Lung (tissue), 12 donors: Measurements from ENCODE around the gene TXN2. TPM values are rescaled to one million over a fixed set of nuclear protein-coding genes. Genes with fewer than 3 reads are reported as not detected.
"Not testable (repeated sequence)": the region's sequence is repeated elsewhere in the genome, so short reads cannot be mapped to it uniquely, and the experiment has no call there.

Experiments
- ATAC-seq: fragments of 200-7000 bp; cut with Tn5 transposase; one replicate; pipeline ENCODE4 v1.9.1; 2020; ENCODE audit warnings: moderate number of reproducible peaks; ENCODE audit not compliant: insufficient read depth, low FRiP score
- DNase-seq, 3 donors: peaks; one replicate each; pipeline ENCODE4 v3.0.0-alpha.2; 2013 to 2017
- H3K27ac ChIP-seq, 2 donors: one replicate each; pipeline ENCODE4 v1.5.1; 2013; ENCODE audit warnings: mild to moderate bottlenecking in 2 of 2, moderate library complexity in 2 of 2, control low read depth in 1 of 2, inconsistent platforms in 1 of 2, low read depth in 1 of 2, low read length in 1 of 2
- H3K27me3 ChIP-seq, 3 donors: one replicate each; pipeline ENCODE4 v1.5.1; 2013; ENCODE audit warnings: low read length in 2 of 3; ENCODE audit not compliant: control insufficient read depth in 3 of 3, insufficient read depth in 3 of 3
- H3K36me3 ChIP-seq, 4 donors: one replicate each; pipeline ENCODE4 v1.5.1; 2013; ENCODE audit warnings: low read length in 4 of 4, mild to moderate bottlenecking in 1 of 4, moderate library complexity in 1 of 4; ENCODE audit not compliant: control insufficient read depth in 4 of 4, insufficient read depth in 4 of 4
- H3K4me1 ChIP-seq, 5 donors: one replicate each; pipeline ENCODE4 v1.5.1; 2013; ENCODE audit warnings: low read length in 5 of 5, mild to moderate bottlenecking in 2 of 5, moderate library complexity in 1 of 5; ENCODE audit not compliant: control insufficient read depth in 5 of 5, insufficient read depth in 5 of 5
- H3K4me3 ChIP-seq: one replicate; pipeline ENCODE4 v1.5.1; 2013; ENCODE audit warnings: mild to moderate bottlenecking, control low read depth, moderate library complexity
- H3K9ac ChIP-seq, 2 donors: one replicate each; pipeline ENCODE4 v1.5.1; 2013; ENCODE audit warnings: low read length in 2 of 2, control low read depth in 1 of 2; ENCODE audit not compliant: insufficient read depth in 1 of 2
- H3K9me3 ChIP-seq, 4 donors: one replicate each; pipeline ENCODE4 v1.5.1; 2013; ENCODE audit warnings: low read length in 3 of 4, mild to moderate bottlenecking in 1 of 4, moderate library complexity in 1 of 4; ENCODE audit not compliant: control insufficient read depth in 4 of 4, insufficient read depth in 3 of 4
- WGBS, 2 donors: extraction: QIAGEN DNeasy Blood & Tissue Kit; methylation state at CpG; one replicate each; pipeline ENCODE4 v1.1.7; 2013; 5-methylcytosine and 5-hydroxymethylcytosine counted together
- polyA plus RNA-seq, 2 donors: library from polyadenylated mRNA; stranded (reverse); fragments of 200-250 nt; gene quantifications; one replicate each; pipeline ENCODE4 v1.2.1, GENCODE V29; 2013
- total RNA-seq, 2 donors: library from RNA; depleted of rRNA in 1 of 2; stranded (reverse); fragments of >200 nt in 1 of 2; gene quantifications; one replicate each; pipeline ENCODE4 v1.2.1, GENCODE V29; 2014 to 2021
- TF ChIP-seq, protein P1 (sequence below): IDR thresholded peaks from 2 replicates; pipeline ENCODE4 v1.5.1; 2012; ENCODE audit warnings: mild to moderate bottlenecking; ENCODE audit errors: control extremely low read depth, extremely low read depth
- donor health status: control.
- donor health status: control.
- donor health status: Bipolar disorder and iron deficiency.
- donor health status: healthy.
- donor health status: DM: yes; HTN: yes; CAD: no.

The TXN2 gene
- total and polyA plus RNA-seq, 4 donors = 26.8 to 92.2 (median 78.9) TPM

DNA sequence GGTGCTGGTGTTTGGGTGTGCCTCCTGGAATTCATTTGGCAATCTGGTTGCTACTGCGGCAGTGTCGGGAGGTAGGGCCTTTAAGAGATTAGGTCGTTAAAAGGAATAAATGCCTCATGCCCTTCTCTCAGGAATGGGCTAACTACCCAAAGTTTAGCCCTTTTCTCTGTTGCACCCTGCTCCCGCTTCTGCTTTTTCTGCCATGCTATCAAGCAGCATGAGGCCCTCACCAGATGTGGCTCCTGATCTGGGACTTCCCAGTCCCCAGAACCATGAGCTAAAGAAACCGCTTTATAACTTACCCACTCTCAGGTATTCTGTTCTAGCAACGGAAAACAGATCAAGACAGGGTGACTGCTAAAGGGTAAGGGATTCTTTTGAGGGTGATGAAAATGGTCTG lies 41.2 kb upstream of the TXN2 start:
- H3K27me3 ChIP-seq = no peaks in the 10 kb centered on the region
- no peaks in the 10 kb centered on the region for H3K9me3 ChIP-seq
- H3K27ac ChIP-seq = no peak overlapping the region
- no peak overlapping the region for H3K4me3 ChIP-seq
- TF ChIP-seq, protein P1, sequence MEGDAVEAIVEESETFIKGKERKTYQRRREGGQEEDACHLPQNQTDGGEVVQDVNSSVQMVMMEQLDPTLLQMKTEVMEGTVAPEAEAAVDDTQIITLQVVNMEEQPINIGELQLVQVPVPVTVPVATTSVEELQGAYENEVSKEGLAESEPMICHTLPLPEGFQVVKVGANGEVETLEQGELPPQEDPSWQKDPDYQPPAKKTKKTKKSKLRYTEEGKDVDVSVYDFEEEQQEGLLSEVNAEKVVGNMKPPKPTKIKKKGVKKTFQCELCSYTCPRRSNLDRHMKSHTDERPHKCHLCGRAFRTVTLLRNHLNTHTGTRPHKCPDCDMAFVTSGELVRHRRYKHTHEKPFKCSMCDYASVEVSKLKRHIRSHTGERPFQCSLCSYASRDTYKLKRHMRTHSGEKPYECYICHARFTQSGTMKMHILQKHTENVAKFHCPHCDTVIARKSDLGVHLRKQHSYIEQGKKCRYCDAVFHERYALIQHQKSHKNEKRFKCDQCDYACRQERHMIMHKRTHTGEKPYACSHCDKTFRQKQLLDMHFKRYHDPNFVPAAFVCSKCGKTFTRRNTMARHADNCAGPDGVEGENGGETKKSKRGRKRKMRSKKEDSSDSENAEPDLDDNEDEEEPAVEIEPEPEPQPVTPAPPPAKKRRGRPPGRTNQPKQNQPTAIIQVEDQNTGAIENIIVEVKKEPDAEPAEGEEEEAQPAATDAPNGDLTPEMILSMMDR = no peak
- ATAC-seq (no peak), DNase-seq (no peak)
- no peak overlapping the region for H3K9ac ChIP-seq
- WGBS, 2 donors = 94 to 99% methylated on average over 6 of the region's 6 CpGs
- H3K4me1 ChIP-seq = peaks cover 0 to 4% (median 0%) of the 10 kb centered on the region in 5 donors
- H3K36me3 ChIP-seq = peaks cover 56 to 70% (median 66%) of the 10 kb centered on the region in 4 donors

DNA sequence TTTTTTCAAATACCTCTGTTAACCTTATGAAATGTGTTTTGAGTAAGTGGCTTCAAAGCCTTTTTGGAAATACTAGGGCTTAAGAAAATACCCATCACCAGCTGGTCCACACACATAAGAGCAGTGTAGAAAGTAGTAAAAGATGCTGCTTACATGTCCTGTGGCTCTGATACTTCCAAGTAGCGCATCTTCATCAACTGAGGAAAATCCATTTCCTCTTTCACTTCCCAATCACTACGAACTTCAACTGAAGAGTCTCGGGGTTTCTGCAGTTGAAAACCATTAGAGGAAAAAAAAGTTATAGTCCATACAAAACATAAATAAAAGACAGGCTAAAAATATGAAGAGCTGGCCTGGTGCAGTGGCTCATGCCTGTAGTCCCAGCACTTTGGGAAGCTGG lies 39.0 kb upstream of the TXN2 start:
- DNase-seq = no peak
- H3K4me1 ChIP-seq = no peaks in the 10 kb centered on the region
- 68 to 76% methylated on average over 3 of the region's 3 CpGs for WGBS, 2 donors
- H3K36me3 ChIP-seq = peaks cover 68 to 80% (median 75%) of the 10 kb centered on the region in 4 donors
- H3K9me3 ChIP-seq = peaks cover 0 to 2% (median 0%) of the 10 kb centered on the region in 4 donors
- ATAC-seq = no peak
- no peak overlapping the region for H3K9ac ChIP-seq
- no peaks in the 10 kb centered on the region for H3K27me3 ChIP-seq
- no peak overlapping the region for H3K27ac ChIP-seq
- no peak overlapping the region for H3K4me3 ChIP-seq
- TF ChIP-seq, protein P1 = no peak

DNA sequence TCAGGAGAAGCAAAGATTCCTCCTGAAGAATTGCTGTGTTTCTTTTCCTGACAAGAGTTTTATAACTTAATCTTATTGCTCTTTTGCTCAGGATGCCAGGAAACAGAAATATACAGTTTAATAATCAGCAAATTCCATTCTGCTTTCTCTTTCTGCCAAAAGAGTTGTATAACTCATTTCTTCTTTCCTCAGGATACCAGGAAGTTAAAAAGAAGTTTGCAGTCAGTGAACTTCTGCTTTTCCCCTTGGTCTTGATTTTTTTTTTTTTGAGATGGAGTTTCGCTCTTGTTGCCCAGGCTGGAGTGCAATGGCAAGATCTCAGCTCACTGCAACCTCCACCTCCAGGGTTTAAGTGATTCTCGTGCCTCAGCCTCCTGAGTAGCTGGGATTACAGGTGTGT lies 38.5 kb upstream of the TXN2 start:
- not testable (repeated sequence) for H3K4me1 ChIP-seq, H3K4me3 ChIP-seq, H3K9ac ChIP-seq, H3K9me3 ChIP-seq, H3K27me3 ChIP-seq, H3K27ac ChIP-seq, DNase-seq, ATAC-seq
- 59 to 72% methylated on average over 2 of the region's 2 CpGs for WGBS, 2 donors
- peaks cover 71 to 78% (median 74%) of the 10 kb centered on the region in 4 donors for H3K36me3 ChIP-seq

DNA sequence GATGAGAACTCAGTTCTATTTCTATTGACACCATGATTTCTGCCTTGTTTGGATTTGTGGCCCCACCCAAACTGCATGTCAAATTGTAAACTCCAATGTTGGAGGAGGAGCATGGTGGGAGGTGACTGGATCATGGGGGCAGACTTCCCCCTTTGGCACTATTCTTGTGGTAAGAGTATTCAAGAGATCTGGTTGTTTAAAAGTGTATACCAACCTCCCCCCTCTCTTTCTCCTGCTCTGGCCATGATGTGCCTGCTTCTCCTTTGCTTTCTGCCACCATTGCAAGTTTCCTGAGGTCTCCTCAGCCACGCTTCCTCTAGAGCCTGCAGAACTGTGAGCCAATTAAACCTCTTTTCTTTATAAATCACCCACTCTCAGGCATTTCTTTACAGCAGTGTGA lies 33.3 kb upstream of the TXN2 start:
- Histone ChIP-seq H3K9ac (no peak overlapping the region), H3K4me3 (no peak overlapping the region), H3K27me3 (no peaks in the 10 kb centered on the region), H3K27ac (no peak overlapping the region), H3K36me3 (peaks cover 73 to 81% (median 74%) of the 10 kb centered on the region in 4 donors), H3K4me1 (no peaks in the 10 kb centered on the region), H3K9me3 (peaks cover 0 to 3% (median 0%) of the 10 kb centered on the region in 4 donors)
- no peak for DNase-seq
- WGBS, 2 donors = 93 to 94% methylated on average over 1 of the region's 1 CpG
- ATAC-seq = no peak
- TF ChIP-seq, protein P1 = no peak
